Measurements from ENCODE around the gene LAGE3. TPM values are rescaled to one million over a fixed set of nuclear protein-coding genes. Genes with fewer than 3 reads are reported as not detected.
"Not testable (repeated sequence)": the region's sequence is repeated elsewhere in the genome, so short reads cannot be mapped to it uniquely, and the experiment has no call there.

LAGE3 gene
- total and polyA plus RNA-seq, 2 experiments from 2014 or later = 71.2 to 71.4 TPM

DNA sequence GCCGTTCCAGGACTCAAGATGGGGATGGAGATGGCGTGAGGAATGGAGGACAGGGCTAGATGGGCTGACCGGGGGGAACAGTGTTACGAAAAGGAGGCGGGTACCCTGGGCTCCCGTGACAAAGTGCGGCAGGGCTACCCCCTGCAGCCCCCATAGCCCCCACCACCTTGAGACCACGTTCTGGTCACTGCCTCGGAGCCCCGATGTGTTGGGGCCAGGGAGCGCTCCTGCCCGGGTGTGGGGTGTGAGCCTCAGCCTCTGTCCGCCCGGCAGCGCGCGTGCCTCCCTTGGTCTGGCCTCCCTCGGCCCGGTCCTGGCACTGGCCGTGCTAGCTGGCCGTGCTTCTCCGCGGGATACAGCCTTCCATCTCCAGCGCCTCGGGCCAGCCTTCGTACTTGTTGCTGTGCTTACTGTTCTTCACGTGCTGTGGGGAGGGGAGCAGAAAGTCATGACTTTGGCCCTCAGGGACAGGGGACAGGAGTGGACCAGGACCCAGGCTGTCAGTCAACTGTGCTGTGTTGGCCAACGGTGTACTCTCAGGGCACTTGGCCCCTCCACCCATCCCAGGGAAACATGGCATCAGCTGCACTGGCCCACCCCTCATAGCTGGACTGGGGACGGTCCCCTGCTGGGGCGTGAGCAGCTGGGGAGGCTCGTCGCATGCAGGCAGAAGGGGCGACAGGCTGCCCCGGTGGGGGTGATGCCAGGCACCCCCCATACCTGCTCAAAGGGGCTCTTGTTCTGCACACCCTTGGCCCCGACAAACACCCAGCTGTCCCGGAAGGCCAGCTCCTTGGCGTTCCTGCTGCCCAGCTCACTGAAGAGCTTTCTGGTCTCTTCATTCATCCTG lies 27.6 kb upstream of the LAGE3 start:
- TF ChIP-seq, protein P1, sequence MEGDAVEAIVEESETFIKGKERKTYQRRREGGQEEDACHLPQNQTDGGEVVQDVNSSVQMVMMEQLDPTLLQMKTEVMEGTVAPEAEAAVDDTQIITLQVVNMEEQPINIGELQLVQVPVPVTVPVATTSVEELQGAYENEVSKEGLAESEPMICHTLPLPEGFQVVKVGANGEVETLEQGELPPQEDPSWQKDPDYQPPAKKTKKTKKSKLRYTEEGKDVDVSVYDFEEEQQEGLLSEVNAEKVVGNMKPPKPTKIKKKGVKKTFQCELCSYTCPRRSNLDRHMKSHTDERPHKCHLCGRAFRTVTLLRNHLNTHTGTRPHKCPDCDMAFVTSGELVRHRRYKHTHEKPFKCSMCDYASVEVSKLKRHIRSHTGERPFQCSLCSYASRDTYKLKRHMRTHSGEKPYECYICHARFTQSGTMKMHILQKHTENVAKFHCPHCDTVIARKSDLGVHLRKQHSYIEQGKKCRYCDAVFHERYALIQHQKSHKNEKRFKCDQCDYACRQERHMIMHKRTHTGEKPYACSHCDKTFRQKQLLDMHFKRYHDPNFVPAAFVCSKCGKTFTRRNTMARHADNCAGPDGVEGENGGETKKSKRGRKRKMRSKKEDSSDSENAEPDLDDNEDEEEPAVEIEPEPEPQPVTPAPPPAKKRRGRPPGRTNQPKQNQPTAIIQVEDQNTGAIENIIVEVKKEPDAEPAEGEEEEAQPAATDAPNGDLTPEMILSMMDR (IDR thresholded peaks at IDR 0.05; ENCODE audit: low read depth, low read length) = no peak
- Histone ChIP-seq H3K27me3 (no peaks in the 10 kb centered on the region), H3K9me3 (ENCODE audit: low read depth) (no peaks in the 10 kb centered on the region), H3K36me3 (no peaks in the 10 kb centered on the region), H3K4me3 (no peak overlapping the region), H3K4me1 (ENCODE audit: low read depth) (peaks cover 13% of the 10 kb centered on the region), H3K27ac (no peak overlapping the region)
- no peak for DNase-seq (ENCODE audit: low read depth in 1 of 2, low spot score in 1 of 2)

DNA sequence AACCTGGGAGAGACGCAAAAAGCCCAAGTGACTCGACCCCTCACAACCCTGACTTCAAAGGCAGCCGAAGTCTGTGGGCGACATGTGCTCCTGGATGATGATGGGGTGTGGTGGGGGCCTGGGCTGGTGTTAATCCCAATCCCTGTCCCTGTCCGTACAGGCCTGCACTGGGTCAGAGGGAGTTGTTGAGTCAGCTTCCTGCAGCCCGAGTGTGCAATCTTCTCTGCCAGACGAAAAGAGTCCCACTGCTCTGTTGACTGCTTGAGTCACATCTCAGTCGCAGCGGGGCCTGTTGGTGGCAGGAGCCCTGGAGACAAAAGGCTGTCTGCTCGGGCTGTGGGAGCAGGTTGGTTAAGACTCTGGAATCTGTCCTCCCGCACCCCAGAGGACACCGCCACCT lies 26.7 kb upstream of the LAGE3 start:
- Histone ChIP-seq H3K27me3 (no peaks in the 10 kb centered on the region), H3K4me1 (ENCODE audit: low read depth) (peaks cover 4% of the 10 kb centered on the region), H3K27ac (peak overlapping the region; percentile 23), H3K9me3 (ENCODE audit: low read depth) (no peaks in the 10 kb centered on the region), H3K36me3 (no peaks in the 10 kb centered on the region), H3K4me3 (no peak overlapping the region)
- DNase-seq (ENCODE audit: low read depth in 1 of 2, low spot score in 1 of 2) = peak in 1 of 2 donors; percentile 56
- TF ChIP-seq, protein P1 (IDR thresholded peaks at IDR 0.05; ENCODE audit: low read depth, low read length) = no peak

DNA sequence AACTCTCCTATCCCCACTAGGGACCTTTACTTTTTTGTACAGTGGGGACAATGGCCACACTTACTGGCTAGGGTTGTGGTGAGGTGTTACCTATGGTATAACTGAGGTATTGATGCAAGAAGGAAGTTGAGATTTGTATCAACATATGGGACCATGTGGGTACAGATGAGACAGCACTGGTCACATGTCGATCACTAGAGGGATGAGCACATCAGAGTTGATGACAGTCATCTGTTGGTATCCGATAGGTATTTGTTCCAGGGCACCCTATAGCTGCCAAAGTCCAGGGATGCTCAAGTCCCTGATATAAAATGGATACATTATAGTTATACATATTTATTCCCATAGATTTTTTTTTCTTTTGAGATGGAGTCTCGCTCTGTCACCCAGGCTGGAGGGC lies 23.9 kb upstream of the LAGE3 start:
- Histone ChIP-seq H3K4me1 (ENCODE audit: low read depth) (no peaks in the 10 kb centered on the region), H3K27me3 (no peaks in the 10 kb centered on the region), H3K9me3 (ENCODE audit: low read depth) (no peaks in the 10 kb centered on the region), H3K4me3 (no peak overlapping the region), H3K36me3 (no peaks in the 10 kb centered on the region), H3K27ac (no peak overlapping the region)
- TF ChIP-seq, protein P1 (IDR thresholded peaks at IDR 0.05; ENCODE audit: low read depth, low read length) = no peak
- DNase-seq (ENCODE audit: low read depth in 1 of 2, low spot score in 1 of 2) = no peak

DNA sequence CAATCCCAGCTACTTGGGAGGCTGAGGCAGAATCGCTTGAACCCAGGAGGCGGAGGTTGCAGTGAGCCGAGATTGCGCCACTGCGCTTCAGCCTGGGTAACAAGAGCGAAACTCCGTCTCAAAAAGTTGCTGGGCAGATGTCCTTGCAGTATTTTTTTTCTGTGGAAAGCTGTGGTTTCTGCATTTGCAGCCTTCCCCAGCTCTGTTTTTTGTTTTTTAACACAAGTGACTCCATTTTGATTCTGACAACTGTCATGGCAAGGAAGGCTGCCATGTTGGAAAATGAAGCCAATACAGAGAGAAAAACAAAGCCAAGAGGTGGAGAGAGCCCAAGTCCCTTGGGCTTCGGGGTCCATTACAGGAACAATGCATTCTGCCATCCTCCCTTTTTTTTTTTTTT lies 23.0 kb upstream of the LAGE3 start:
- Histone ChIP-seq H3K27ac (no peak overlapping the region), H3K27me3 (no peaks in the 10 kb centered on the region), H3K36me3 (no peaks in the 10 kb centered on the region), H3K4me3 (no peak overlapping the region), H3K9me3 (ENCODE audit: low read depth) (no peaks in the 10 kb centered on the region), H3K4me1 (ENCODE audit: low read depth) (no peaks in the 10 kb centered on the region)
- TF ChIP-seq, protein P1 (IDR thresholded peaks at IDR 0.05; ENCODE audit: low read depth, low read length) = no peak
- no peak for DNase-seq (ENCODE audit: low read depth in 1 of 2, low spot score in 1 of 2)

DNA sequence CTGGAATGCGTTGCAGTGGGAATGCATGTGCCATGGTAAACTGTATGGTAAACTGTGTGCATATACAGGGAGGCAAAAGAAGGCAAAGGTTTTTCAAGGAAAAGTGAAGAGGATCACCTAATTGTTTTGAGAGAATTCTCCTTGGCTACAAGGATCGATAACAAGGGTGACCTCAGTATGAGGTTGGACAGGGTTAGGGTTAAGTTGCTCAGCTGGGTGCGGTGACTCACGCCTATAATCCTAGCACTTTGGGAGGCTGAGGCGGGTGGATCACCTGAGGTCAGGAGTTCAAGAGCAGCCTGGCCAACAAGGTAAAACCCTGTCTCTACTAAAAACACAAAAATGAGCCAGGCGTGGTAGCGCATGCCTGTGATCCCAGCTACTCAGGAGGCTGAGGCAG lies 22.3 kb upstream of the LAGE3 start:
- not testable (repeated sequence) for H3K36me3 ChIP-seq; H3K9me3 ChIP-seq (ENCODE audit: low read depth); H3K4me3 ChIP-seq; H3K27me3 ChIP-seq; H3K4me1 ChIP-seq (ENCODE audit: low read depth); DNase-seq (ENCODE audit: low read depth in 1 of 2, low spot score in 1 of 2); H3K27ac ChIP-seq

DNA sequence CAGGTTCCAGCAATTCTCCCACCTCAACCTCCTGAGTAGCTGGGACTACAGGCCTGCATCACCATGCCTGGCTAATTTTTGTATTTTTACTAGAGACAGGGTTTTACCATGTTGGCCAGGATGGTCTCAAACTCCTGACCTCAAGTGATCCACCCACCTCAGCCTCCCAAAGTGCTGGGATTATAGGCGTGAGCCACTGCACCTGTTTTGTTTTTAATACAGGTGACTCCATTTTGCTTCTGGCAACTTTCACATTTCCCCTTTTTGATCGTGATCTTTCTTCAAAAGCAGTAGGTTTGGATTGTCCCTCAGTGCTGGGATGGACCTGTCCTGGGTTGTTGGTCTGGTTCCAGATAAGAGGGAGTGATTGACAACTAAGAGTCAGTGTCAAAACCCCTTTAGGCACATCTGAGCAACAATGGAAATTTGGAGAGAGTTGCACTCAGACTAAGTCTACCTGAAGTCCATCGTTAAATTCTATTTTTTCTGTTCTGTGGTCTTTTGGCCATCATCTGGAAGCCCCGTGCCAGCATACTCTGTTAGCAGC lies 17.6 kb upstream of the LAGE3 start:
- not testable (repeated sequence) for H3K27ac ChIP-seq; H3K4me3 ChIP-seq; H3K4me1 ChIP-seq (ENCODE audit: low read depth); DNase-seq (ENCODE audit: low read depth in 1 of 2, low spot score in 1 of 2); H3K36me3 ChIP-seq; H3K9me3 ChIP-seq (ENCODE audit: low read depth); H3K27me3 ChIP-seq

Measured in cardiac muscle cell (in vitro differentiated cells and primary cell).